H1 (cell line): Measurements from ENCODE around the gene TIFAB. TPM values are rescaled to one million over a fixed set of nuclear protein-coding genes. Genes with fewer than 3 reads are reported as not detected.

Source experiments
- polyA plus RNA-seq, 7 experiments: library from polyadenylated mRNA; depleted of rRNA in 3 of 7; stranded (reverse) in 5 of 7; unstranded in 2 of 7; fragments of >200 nt in 5 of 7; fragments of 200-250 nt in 2 of 7; gene quantifications; 1 replicate in 5 of 7; 2 replicates in 1 of 7; 4 replicates in 1 of 7; pipeline versions ENCODE4 v1.2.1 to v1.2.3, GENCODE V29; 2011 to 2013; ENCODE audit warnings: missing spikeins in 2 of 7, mixed read lengths in 2 of 7
- total RNA-seq: library from RNA; stranded (reverse); fragmentation: NEBNext Ultra II Directional; extraction: Animal tissue kit (Norgen Biotek cat#: 25700); gene quantifications from 2 replicates; pipeline ENCODE4 v1.2.1, GENCODE V29; 2021
- TF ChIP-seq, protein P1 (sequence below): fragments of 300-600 bp; sonication (generic); IDR thresholded peaks from 2 replicates; pipeline ENCODE4 v1.7.1; 2012; ENCODE audit warnings: low read length, moderate library complexity, mild to moderate bottlenecking, inconsistent platforms; ENCODE audit not compliant: insufficient replicate concordance

Gene TIFAB
- total and polyA plus RNA-seq, 2 of the 8 experiments (the other 6 are each of a cell fraction or from before 2014, with no cell fraction given): not detected

DNA sequence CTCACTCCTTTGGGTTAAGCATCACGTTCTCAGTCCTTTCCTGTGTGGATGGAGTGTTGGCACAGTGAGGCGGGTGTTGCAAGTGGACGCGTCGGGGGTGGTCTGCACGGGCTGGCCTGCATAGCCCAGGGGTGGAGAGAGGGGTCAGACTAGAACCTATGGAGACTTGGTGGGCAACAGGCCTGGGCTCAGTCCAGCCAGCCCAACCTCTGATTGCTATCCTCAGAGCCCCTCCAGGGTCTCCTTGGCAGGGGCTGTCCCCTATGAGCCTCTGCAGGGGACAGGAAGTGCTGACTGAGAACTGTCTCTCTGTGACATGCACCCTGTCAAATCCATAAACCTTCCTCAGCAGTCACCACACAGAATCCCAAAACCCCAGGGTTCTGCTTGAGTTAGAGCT, 7.3 kb downstream of the TIFAB start (continued):
- TF ChIP-seq, protein P1, sequence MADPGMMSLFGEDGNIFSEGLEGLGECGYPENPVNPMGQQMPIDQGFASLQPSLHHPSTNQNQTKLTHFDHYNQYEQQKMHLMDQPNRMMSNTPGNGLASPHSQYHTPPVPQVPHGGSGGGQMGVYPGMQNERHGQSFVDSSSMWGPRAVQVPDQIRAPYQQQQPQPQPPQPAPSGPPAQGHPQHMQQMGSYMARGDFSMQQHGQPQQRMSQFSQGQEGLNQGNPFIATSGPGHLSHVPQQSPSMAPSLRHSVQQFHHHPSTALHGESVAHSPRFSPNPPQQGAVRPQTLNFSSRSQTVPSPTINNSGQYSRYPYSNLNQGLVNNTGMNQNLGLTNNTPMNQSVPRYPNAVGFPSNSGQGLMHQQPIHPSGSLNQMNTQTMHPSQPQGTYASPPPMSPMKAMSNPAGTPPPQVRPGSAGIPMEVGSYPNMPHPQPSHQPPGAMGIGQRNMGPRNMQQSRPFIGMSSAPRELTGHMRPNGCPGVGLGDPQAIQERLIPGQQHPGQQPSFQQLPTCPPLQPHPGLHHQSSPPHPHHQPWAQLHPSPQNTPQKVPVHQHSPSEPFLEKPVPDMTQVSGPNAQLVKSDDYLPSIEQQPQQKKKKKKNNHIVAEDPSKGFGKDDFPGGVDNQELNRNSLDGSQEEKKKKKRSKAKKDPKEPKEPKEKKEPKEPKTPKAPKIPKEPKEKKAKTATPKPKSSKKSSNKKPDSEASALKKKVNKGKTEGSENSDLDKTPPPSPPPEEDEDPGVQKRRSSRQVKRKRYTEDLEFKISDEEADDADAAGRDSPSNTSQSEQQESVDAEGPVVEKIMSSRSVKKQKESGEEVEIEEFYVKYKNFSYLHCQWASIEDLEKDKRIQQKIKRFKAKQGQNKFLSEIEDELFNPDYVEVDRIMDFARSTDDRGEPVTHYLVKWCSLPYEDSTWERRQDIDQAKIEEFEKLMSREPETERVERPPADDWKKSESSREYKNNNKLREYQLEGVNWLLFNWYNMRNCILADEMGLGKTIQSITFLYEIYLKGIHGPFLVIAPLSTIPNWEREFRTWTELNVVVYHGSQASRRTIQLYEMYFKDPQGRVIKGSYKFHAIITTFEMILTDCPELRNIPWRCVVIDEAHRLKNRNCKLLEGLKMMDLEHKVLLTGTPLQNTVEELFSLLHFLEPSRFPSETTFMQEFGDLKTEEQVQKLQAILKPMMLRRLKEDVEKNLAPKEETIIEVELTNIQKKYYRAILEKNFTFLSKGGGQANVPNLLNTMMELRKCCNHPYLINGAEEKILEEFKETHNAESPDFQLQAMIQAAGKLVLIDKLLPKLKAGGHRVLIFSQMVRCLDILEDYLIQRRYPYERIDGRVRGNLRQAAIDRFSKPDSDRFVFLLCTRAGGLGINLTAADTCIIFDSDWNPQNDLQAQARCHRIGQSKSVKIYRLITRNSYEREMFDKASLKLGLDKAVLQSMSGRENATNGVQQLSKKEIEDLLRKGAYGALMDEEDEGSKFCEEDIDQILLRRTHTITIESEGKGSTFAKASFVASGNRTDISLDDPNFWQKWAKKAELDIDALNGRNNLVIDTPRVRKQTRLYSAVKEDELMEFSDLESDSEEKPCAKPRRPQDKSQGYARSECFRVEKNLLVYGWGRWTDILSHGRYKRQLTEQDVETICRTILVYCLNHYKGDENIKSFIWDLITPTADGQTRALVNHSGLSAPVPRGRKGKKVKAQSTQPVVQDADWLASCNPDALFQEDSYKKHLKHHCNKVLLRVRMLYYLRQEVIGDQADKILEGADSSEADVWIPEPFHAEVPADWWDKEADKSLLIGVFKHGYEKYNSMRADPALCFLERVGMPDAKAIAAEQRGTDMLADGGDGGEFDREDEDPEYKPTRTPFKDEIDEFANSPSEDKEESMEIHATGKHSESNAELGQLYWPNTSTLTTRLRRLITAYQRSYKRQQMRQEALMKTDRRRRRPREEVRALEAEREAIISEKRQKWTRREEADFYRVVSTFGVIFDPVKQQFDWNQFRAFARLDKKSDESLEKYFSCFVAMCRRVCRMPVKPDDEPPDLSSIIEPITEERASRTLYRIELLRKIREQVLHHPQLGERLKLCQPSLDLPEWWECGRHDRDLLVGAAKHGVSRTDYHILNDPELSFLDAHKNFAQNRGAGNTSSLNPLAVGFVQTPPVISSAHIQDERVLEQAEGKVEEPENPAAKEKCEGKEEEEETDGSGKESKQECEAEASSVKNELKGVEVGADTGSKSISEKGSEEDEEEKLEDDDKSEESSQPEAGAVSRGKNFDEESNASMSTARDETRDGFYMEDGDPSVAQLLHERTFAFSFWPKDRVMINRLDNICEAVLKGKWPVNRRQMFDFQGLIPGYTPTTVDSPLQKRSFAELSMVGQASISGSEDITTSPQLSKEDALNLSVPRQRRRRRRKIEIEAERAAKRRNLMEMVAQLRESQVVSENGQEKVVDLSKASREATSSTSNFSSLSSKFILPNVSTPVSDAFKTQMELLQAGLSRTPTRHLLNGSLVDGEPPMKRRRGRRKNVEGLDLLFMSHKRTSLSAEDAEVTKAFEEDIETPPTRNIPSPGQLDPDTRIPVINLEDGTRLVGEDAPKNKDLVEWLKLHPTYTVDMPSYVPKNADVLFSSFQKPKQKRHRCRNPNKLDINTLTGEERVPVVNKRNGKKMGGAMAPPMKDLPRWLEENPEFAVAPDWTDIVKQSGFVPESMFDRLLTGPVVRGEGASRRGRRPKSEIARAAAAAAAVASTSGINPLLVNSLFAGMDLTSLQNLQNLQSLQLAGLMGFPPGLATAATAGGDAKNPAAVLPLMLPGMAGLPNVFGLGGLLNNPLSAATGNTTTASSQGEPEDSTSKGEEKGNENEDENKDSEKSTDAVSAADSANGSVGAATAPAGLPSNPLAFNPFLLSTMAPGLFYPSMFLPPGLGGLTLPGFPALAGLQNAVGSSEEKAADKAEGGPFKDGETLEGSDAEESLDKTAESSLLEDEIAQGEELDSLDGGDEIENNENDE: no peak
